HCT116 (cell line): ENCODE measurements around the gene RASGEF1B.

Experiments used
- ATF3 ChIP-seq: IDR thresholded peaks from 2 replicates; pipeline ENCODE4 v1.6.1; 2012
- CTCF ChIP-seq, 3 experiments: fragments of 200-600 bp in 1 of 3; sonication (generic) in 1 of 3; IDR thresholded peaks in 2 of 3; conservative IDR thresholded peaks in 1 of 3; 2 replicates each; pipeline ENCODE4 v1.5.1; 2012 to 2017; ENCODE audit warnings: low read depth in 2 of 3, low read length in 2 of 3, antibody characterized with exemption in 1 of 3, borderline replicate concordance in 1 of 3, control low read depth in 1 of 3, mild to moderate bottlenecking in 1 of 3, mixed read lengths in 1 of 3, mixed run types in 1 of 3, moderate library complexity in 1 of 3; ENCODE audit not compliant: insufficient read depth in 1 of 3
- MAX ChIP-seq: IDR thresholded peaks from 2 replicates; pipeline ENCODE4 v1.6.1; 2012
- POLR2A ChIP-seq: IDR thresholded peaks from 2 replicates; pipeline ENCODE4 v1.7.0; 2011; ENCODE audit warnings: borderline replicate concordance; ENCODE audit not compliant: insufficient read depth, insufficient read length; ENCODE audit errors: extremely low read depth
- POLR2AphosphoS5 ChIP-seq: IDR thresholded peaks from 2 replicates; pipeline ENCODE4 v1.6.1; 2011; ENCODE audit warnings: mild to moderate bottlenecking, low read depth, low read length, moderate library complexity
- RAD21 ChIP-seq: IDR thresholded peaks from 2 replicates; pipeline ENCODE4 v1.6.1; 2012; ENCODE audit warnings: low read depth, mild to moderate bottlenecking
- SRF ChIP-seq: IDR thresholded peaks from 2 replicates; pipeline ENCODE4 v1.6.1; 2012; ENCODE audit warnings: low read depth
- TCF7L2 ChIP-seq: IDR thresholded peaks from 2 replicates; pipeline ENCODE4 v1.7.0; 2011; ENCODE audit warnings: borderline replicate concordance, inconsistent platforms; ENCODE audit not compliant: insufficient read depth, insufficient read length; ENCODE audit errors: extremely low read depth
- ZNF274 ChIP-seq: fragments of 200-500 bp; sonication (Bioruptor generic); IDR thresholded peaks from 2 replicates; pipeline ENCODE4 v1.6.1; 2014; ENCODE audit warnings: mild to moderate bottlenecking, low read depth, low read length, inconsistent platforms

- TF ChIP-seq CTCF (IDR thresholded peaks at IDR 0.05 in 2 of 3, conservative IDR thresholded peaks at IDR 0.05 in 1 of 3; ENCODE audit: borderline replicate concordance in 1 of 3, insufficient read depth in 1 of 3, low read depth in 2 of 3, low read length in 2 of 3) (no peak), POLR2A (no peak), SRF (no peak), MAX (no peak), RAD21 (no peak), TCF7L2 (no peak), POLR2AphosphoS5 (no peak), ZNF274 (no peak), ATF3 (no peak)
These were observed 41.2 kb upstream of the RASGEF1B start for GRCh38 chr4:81512757-81513501.
